ENCODE measurements around the gene SNRPN. TPM values are rescaled to one million over a fixed set of nuclear protein-coding genes. Genes with fewer than 3 reads are reported as not detected.
"Not testable (repeated sequence)": the region's sequence is repeated elsewhere in the genome, so short reads cannot be mapped to it uniquely, and the experiment has no call there.

SNRPN gene
- total RNA-seq: 181 TPM

- DNase-seq: peak; percentile 80
Observed at GRCh38 chr15:24954783-24955530, at the start of gene SNRPN, which contains the start of gene SNURF. SNRPN (plus strand) TSS chr15:24954987; CDS start chr15:24974454, 19,467 bp downstream. SNURF (plus strand) TSS chr15:24954987; CDS start chr15:24955049, 62 bp downstream.

DNA sequence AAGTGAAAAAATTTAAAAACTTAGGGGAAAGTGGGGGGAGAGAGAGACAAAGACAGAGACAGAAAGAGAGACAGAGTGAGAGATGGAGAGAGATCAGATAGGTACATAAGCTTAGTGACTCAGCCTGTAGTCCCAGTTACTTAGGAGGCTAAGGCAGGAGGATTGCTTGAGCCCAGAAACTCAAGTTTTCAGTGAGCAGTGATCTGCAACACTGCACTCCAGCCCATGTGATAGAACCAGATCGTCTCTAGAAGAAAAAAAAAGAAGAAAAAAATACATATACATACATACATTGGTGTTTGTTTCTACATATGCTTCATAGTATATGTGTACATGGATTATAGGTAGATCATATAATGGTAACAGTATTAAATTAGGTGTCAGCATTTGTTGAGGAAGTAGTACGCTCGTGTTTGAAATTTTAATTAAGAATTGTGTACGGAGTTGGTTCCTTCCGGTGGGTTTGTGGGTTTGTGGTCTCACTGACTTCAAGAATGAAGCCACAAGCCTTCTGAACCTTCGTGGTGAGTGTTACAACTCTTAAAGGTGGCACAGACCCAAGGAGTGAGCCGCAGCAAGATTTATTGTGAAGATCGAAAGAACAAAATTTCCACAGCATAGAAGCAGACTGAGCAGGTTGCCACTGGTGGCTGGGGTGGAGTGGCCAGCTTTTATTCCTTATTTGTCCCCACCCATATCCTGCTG is 38.3 kb upstream of the SNRPN start:
- no peak for DNase-seq

GRCh38 chr15:24917431-24917830 is 37.4 kb upstream of the SNRPN start:
- DNase-seq: no peak

DNA sequence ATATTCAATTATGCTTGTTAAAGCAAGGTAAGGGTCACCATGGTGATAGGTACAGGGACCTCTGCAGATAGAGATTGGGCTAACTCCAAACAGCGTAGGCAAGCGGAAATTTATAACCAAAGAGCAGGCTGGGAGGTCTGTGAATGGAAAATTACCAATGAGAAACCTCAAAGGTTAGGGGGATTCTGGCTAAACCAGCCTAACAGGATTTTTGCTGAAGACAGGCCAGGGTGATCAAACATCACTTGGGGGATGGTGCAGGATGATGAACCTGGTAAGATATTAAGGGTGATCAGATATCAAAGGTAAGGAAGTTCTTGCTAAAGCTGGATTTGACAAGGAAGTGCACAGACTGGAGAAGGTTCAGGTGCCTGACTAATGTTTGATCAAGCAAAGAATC is 35.3 kb upstream of the SNRPN start:
- no peak for DNase-seq

DNA sequence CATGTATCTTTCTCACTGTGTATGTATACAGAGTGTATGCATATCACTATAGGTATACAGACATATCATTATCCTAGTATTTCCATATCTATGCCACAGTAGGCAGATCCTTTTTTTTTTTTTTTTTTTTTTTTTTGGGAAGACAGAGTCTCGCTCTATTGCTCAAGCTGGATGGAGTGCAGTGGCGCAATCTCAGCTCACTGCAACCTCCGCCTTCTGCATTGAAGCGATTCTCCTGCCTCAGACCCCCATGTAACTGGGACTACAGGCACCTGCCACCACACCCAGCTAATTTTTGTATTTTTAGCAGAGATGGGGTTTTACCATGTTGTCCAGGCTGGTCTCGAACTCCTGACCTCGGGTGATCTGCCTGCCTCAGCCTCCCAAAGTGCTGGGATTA is 32.0 kb upstream of the SNRPN start:
- not testable (repeated sequence) for DNase-seq

DNA sequence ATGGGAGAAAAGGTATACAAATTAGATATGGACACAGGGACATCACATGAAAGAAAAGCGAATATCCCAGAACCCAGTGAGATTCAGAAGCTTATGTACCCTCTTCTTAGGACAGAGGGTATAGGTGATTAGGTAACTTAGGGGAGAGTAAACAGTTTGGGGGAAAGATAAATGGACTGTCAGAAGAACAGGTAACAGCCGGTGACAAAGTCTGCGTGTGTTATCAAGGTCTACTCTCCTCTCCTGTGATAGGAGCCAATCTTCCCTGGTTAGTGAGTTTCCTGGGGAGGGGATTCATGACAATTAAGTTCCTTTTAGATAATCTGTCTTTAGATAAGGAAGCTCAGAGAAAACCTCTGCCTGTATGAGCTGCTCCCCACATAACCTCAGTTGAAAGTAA is 30.6 kb upstream of the SNRPN start:
- no peak for DNase-seq

DNA sequence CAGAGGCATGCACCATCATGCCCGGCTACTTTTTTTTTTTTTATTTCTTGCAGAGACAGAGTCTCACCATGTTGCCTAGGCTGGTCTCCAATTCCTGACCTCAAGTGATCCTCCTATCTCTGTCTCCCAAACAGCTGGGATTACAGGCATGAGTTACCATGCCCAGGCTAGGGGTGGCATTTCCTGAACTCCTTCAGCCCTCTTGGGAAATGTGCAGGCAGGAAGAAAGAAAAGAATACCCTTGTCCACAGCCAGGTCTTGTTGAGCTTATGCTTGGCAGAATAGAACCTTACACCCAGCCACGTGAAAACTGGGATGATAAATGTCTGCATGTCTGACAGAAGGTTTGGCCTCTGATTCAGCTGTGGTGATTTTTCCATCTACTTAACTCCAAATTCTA is 30.2 kb upstream of the SNRPN start:
- DNase-seq: no peak

GRCh38 chr15:24931874-24932732 is 22.7 kb upstream of the SNRPN start:
- not testable (repeated sequence) for DNase-seq

DNA sequence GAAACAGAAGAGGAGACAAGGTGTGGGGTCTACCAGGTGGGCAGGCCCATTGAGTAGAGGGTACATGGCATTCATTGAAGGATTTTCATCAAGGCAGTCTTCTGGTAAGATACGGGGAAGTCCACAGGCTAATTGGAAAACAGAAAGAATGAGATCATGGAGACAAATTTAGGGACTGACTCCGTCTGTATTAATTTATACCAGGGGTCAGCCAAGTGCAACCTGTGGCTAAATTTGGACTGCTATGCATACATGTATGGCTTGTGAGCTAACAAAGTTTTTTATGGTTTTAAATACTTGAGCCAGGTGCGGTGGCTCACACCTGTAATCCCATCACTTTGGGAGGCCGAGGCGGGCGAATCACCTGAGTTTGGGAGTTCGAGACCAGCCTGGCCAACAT is 21.1 kb upstream of the SNRPN start:
- DNase-seq: peak; percentile 16

- DNase-seq: not testable (repeated sequence)
Observed at GRCh38 chr15:24938224-24938623, 16.6 kb upstream of the SNRPN start.

DNA sequence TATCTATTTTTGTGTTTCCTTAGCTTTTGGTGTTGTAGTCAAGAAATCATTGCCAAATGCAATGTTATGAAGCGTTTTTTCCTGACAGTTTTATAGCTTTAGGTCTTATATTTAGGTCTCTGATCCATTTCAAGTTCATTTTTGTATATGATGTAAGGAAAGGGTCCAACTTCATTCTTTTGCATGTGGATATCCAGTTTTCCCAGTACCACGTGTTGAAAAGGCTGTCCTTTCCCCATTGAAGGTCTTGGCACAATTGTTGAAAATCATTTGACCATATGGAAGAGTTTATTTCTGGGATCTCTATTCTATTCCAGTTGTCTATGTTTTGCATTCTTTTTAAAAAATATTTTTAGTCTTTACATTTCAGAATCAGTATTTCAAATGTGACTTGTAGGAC is 14.6 kb upstream of the SNRPN start:
- DNase-seq: no peak

DNA sequence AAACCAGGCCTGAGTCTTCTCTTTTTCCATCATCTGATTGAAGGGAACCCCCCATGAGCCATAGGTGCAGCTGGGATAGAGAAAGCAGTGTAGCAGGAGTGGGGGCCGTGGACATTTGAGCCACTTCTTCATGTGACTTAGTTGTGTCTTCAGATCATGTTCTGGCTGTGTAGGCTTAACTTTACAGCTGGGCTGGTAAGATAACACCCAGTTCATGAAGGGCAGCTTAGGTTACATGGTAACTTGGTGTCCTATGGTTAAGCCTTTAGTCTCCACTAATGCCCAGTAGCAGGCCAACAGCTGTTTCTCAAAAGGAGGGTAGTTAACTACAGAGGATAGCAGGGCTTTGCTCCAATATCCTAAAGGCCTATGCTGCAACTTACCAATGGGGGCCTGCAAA is 11.4 kb upstream of the SNRPN start:
- peak; percentile 79 for DNase-seq

GRCh38 chr15:24944954-24945353 is 9.8 kb upstream of the SNRPN start:
- DNase-seq: peak; percentile 28

GRCh38 chr15:24945711-24946110 is 9.1 kb upstream of the SNRPN start:
- DNase-seq: no peak

DNA sequence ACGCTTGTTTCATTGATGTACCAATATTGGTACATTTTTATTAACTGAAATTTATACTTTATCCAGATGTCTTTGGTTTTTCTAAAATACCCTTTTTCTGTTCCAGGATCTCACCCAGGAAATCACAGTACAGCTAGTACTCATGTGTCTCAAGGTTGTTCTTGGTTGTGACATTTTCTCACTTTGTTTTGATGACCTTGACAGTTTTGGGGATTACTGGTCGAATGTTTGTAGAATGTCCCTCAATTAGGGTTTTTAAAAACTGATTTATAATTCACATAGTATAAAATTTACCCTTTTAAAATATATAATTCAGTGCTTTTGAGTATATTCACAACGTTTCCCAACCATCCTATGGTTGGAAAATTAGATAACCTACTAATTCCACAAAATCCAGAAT is 6.3 kb upstream of the SNRPN start:
- DNase-seq: no peak

- peak; percentile 16 for DNase-seq
Observed at GRCh38 chr15:24955531-24955921, 739 bp downstream of the SNRPN start.

- peak; percentile 92 for DNase-seq
Observed at GRCh38 chr15:24956111-24956838, 1.5 kb downstream of the SNRPN start.

DNA sequence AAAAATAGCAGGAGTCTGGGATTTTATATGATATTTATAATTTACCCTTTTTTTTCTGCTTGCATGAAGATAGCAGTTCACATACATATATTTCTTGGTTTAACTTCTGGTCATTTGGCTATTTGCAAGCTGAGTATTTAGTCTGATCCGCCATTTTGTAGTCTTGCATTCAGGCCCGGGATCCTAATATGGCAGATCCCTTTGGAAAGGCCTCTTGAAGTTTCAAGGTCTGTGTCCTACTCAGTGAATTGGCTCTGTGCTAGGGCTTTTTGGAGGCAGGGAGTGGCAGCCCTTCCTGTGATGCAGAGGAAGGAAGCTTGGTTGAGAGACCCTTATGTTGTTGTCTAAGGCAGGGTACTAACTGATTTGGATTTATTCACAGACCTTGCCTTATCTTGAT is 2.9 kb downstream of the SNRPN start:
- DNase-seq: no peak

DNA sequence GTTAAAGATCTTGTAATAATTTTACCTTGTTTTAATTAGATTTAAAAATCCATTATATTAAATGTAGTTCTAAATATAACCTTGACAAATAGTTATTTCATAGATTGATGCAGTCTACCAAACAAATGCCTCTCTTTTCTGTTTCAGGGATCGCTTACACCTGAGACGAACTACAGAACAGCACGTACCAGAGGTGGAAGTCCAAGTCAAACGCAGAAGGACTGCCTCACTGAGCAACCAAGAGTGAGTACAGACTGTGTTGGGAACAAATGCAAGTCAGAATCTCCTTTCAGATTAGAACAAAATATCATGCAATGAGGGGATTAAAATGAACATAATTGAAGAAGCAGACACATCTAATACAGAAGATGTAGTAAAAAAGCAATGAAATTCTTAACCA is 7.2 kb downstream of the SNRPN start:
- DNase-seq: no peak

- no peak for DNase-seq
Observed at GRCh38 chr15:24962880-24963279, 8.1 kb downstream of the SNRPN start.

GRCh38 chr15:24966364-24967103 is 11.7 kb downstream of the SNRPN start:
- no peak for DNase-seq

Measured in tongue (tissue), 2 donors.